Retinal pigment epithelial cell (primary cell): Measurements from ENCODE around the gene ZNF253.
"Not testable (repeated sequence)": the region's sequence is repeated elsewhere in the genome, so short reads cannot be mapped to it uniquely, and the experiment has no call there.

ENCODE experiments used
- DNase-seq: peaks from one replicate; pipeline ENCODE4 v3.0.0-alpha.2; 2010; ENCODE audit warnings: low read depth
- H3K4me3 ChIP-seq: 2 replicates; pipeline ENCODE4 v1.5.1; 2011; ENCODE audit warnings: mild to moderate bottlenecking, low read length, control low read depth, moderate library complexity
- CTCF ChIP-seq: conservative IDR thresholded peaks from 2 replicates; pipeline ENCODE4 v1.5.1; 2011; ENCODE audit warnings: low read depth, low read length, control low read depth, inconsistent platforms

Gene ZNF253

GRCh38 chr19:19865750-19866610, at the start of gene ZNF253:
Gene ZNF253 (plus strand): TSS chr19:19865882. CDS start chr19:19865997, 115 bp downstream.
- peak within 1 kb of the TSS; percentile 96 for H3K4me3 ChIP-seq
- no peak for TF ChIP-seq CTCF
- peak; percentile 91 for DNase-seq

- no peak for DNase-seq
- no peak overlapping the region for H3K4me3 ChIP-seq
- TF ChIP-seq CTCF = no peak
Observed at GRCh38 chr19:19816679-19817078, 49.0 kb upstream of the ZNF253 start.

DNA sequence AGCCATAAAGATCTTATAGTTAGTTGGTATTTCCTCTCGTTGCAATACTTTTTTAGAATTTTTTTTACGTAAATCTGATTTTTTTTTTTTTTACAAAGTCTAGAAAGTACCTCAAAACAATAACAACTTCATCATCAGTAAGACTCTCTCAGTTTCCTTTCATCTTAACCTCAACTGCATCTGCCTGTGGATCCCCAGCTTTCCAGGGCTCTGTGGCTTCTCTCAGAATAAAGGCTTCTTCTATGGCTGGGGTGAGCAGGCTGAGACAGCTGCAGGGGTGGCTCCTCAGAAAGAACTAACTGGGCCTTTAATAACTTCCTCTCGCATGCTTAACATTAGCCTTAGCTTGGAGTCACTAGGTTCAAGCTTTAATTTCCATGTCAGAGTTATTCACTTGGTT, 48.3 kb upstream of the ZNF253 start:
- no peak overlapping the region for H3K4me3 ChIP-seq
- no peak for DNase-seq
- no peak for TF ChIP-seq CTCF

- DNase-seq = no peak
- H3K4me3 ChIP-seq = peak overlapping the region; percentile 92
- TF ChIP-seq CTCF = no peak
Observed at GRCh38 chr19:19820774-19821320, 44.8 kb upstream of the ZNF253 start.

DNA sequence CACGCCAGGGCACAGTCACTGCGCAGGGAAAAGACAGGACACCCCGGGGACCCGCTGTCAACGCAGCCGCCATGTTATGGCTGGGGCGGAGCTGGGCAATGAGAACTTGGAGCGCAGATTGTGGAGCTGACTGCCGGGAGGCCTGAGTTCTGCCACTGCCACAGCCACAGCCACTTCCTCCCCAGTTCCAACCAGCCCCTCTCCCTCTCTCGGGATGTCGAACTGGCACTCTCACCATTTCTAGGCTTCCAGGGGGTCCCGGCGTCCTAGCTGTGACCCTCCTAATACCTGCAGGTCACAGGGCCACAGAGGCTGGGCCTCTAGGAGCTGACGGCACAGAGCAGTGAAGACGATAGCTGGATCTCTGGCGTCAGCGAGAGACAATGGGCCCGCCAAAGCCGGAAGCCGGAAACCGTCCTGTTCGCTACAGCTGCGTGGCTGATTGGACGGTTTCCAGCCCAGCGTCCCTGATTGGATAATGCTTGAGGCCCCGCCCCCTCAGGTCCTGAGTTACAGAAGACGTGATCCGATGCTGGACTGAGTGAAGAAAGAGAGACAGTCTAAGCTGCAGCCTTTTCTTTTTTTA, 44.2 kb upstream of the ZNF253 start, which contains the start of gene ZNF506:
Gene ZNF506, minus strand, starts transcription at position 385 of the 586 bp plus-strand sequence. Its CDS starts 147 bp downstream, at position 238.
- peak within 1 kb of the TSS; percentile 92 for H3K4me3 ChIP-seq
- peak; percentile 91 for DNase-seq
- no peak for TF ChIP-seq CTCF

- DNase-seq = not testable (repeated sequence)
- peak overlapping the region; percentile 92 for H3K4me3 ChIP-seq
Observed at GRCh38 chr19:19821976-19822375, 43.7 kb upstream of the ZNF253 start.

DNA sequence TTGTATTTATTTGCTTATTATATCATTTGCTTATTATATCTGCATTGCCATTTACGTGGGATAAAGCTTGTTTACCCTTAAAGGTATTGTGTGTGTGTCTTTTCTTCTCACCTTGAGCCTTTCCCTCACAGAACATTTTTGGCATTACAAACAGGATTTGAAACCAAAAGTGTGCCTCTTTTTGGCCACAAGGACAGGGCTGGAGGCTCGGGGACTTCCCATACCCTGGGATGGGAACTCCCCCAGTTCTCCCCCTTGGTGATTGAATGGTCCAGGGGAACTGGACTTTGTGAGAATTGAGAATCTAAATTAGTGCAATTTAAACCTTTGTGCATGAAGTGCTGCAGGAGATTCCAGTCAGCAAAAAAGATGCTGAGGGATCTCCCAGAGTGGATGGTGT, 41.8 kb upstream of the ZNF253 start:
- H3K4me3 ChIP-seq = no peak overlapping the region
- DNase-seq = no peak
- TF ChIP-seq CTCF = no peak
